Right kidney (tissue), 1 donor: Measurements from ENCODE around the gene SCO2.

ENCODE experiments used
- DNase-seq: peaks from one replicate; pipeline ENCODE4 v3.0.0-alpha.2; 2016

Gene SCO2

GRCh38 chr22:50476868-50477267 lies 48.5 kb downstream of the SCO2 start:
- DNase-seq: no peak

GRCh38 chr22:50475652-50476002 lies 49.8 kb downstream of the SCO2 start:
- DNase-seq: no peak

GRCh38 chr22:50474710-50475651 lies 50.4 kb downstream of the SCO2 start, which contains the start of gene SBF1:
TSS of gene SBF1 (minus strand) at chr22:50475035. CDS start at chr22:50474840, 195 bp downstream.
- DNase-seq: peak; percentile 92

GRCh38 chr22:50473855-50474671 lies 51.3 kb downstream of the SCO2 start:
- DNase-seq: peak; percentile 65
